ENCODE results near the gene FOXC1.

DNA sequence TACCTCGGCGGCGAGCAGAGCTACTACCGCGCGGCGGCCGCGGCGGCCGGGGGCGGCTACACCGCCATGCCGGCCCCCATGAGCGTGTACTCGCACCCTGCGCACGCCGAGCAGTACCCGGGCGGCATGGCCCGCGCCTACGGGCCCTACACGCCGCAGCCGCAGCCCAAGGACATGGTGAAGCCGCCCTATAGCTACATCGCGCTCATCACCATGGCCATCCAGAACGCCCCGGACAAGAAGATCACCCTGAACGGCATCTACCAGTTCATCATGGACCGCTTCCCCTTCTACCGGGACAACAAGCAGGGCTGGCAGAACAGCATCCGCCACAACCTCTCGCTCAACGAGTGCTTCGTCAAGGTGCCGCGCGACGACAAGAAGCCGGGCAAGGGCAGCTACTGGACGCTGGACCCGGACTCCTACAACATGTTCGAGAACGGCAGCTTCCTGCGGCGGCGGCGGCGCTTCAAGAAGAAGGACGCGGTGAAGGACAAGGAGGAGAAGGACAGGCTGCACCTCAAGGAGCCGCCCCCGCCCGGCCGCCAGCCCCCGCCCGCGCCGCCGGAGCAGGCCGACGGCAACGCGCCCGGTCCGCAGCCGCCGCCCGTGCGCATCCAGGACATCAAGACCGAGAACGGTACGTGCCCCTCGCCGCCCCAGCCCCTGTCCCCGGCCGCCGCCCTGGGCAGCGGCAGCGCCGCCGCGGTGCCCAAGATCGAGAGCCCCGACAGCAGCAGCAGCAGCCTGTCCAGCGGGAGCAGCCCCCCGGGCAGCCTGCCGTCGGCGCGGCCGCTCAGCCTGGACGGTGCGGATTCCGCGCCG, 994 bp downstream of the FOXC1 start:
- TF ChIP-seq, protein P1, sequence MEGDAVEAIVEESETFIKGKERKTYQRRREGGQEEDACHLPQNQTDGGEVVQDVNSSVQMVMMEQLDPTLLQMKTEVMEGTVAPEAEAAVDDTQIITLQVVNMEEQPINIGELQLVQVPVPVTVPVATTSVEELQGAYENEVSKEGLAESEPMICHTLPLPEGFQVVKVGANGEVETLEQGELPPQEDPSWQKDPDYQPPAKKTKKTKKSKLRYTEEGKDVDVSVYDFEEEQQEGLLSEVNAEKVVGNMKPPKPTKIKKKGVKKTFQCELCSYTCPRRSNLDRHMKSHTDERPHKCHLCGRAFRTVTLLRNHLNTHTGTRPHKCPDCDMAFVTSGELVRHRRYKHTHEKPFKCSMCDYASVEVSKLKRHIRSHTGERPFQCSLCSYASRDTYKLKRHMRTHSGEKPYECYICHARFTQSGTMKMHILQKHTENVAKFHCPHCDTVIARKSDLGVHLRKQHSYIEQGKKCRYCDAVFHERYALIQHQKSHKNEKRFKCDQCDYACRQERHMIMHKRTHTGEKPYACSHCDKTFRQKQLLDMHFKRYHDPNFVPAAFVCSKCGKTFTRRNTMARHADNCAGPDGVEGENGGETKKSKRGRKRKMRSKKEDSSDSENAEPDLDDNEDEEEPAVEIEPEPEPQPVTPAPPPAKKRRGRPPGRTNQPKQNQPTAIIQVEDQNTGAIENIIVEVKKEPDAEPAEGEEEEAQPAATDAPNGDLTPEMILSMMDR (conservative IDR thresholded peaks at IDR 0.05; ENCODE audit: low read depth, low read length): no peak
- no peak for TF ChIP-seq EZH2 (IDR thresholded peaks at IDR 0.05; ENCODE audit: low read length, unreplicated experiment)
